ENCODE data around the gene CNIH3.
"Not testable (repeated sequence)": the region's sequence is repeated elsewhere in the genome, so short reads cannot be mapped to it uniquely, and the experiment has no call there.

Gene CNIH3

GRCh38 chr1:224689374-224689773, 73.3 kb downstream of the CNIH3 start:
- DNase-seq (ENCODE audit: low spot score), result no peak

DNA sequence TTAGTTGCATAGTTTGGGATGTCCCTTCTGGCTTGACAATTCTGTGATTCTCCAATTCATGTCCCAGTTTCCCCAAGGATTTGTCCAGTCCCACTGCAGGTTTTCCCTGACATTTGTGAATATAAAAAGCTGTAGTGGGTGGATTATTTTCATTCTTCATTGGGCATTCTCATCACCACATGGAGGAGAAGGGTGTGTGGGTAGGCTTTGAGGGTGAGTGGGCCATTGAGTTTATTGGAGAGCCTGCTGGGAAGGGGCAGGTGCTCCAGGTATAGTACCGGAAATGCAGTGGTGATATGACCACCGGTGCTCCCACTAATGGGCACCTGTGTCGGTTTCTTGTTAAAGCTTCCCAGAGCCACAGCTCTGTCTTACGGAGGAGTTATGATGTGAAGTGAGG, 74.5 kb downstream of the CNIH3 start:
- no peak for DNase-seq (ENCODE audit: low spot score)

DNA sequence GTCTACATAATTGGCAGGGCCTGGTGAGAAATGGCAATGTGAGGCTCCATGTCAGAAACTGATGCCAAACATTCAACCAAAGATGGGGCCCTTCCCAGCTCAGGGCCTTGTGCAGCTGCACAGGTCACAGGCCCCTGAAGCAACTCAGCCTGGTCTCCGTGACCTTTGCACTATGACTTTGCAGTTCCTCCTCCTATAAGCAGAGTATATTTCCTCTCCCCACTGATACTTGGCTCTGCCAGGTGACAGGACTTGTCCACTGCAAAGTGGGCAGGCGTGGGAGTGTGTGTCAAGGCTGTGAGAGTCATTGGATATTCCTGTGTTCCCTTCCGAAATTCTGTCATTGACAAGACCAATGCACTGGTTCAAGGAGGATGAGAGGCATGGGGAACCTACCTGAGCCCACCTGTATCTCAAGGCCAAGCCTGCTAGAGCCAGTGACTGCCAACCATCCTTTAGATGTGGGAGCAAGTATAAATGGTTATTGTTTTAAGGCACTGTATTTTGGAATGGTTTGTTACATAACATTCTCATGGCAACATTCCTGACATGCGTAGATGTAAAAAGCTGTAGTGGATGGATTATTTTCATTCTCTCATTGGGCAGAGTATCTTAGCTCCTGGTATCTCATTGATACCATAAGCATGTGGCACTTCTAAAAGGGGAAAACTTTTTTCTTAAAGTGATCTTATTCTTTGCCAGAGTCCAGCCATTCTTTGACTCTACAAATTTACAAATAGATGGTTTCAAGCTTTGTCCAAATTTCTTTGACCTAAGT, 75.2 kb downstream of the CNIH3 start:
- DNase-seq (ENCODE audit: low spot score), result no peak

DNA sequence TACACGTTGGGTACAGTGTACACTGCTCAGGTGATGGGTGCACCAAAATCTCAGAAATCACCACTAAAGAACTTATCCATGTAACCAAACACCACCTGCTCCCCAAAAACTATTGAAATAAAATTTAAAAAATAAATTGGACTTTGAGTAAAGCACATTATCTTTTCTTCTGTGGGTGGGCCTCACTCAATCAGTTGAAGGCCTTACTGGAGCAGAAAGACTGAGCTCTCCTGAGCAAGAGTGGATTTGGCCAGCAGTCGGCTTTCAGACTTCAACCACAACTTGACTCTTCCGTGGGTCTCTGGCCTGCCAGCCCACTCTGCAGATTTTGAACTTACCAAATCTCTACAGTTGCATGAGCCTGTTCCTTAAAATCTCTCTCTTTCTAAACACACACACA, 78.9 kb downstream of the CNIH3 start:
- no peak for DNase-seq (ENCODE audit: low spot score)

- no peak for DNase-seq (ENCODE audit: low spot score)
These were observed 79.9 kb downstream of the CNIH3 start for GRCh38 chr1:224696021-224696420.

DNA sequence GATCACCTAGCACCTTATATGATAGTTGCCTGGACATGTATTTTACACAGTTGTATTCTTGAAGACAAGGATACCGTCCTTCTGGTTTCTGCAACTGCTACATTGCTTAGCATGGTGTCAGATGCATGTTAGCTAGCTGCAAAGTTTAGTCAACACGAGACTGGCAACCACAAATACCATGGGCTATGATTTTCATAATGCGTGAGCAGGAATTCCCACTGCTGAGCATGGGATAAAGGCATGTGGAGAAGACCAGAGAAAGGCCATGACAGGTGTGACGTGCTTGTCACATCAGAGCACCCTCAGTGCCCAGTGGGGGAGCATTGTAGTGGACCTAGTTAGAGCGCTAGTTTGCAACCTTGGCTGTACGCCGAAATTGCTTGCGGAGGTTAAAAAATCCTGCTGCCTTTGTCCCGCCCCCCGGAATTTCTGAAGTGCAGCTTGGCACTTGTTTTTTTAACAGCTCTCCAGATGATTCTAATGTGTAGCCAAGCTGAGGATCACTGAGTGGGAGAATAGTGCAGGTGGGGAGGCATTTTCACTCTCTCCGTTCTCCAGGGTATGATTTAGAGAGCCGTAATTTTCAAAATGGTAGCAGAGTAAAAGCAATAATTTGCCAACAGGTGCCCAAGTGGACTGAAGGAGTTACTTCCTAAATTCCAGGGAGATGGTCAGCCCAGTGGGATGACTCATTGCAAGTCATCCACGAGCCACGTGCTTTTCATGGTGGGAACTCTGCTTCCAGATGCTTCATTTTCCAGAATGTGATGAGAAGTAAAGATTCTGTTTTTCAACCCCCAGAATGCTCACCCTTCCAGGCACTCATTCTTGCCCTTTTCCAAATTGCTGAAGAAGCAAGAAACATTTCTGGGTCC, 81.0 kb downstream of the CNIH3 start:
- DNase-seq (ENCODE audit: low spot score), result no peak

- DNase-seq (ENCODE audit: low spot score), result peak; percentile 35
These were observed 81.9 kb downstream of the CNIH3 start for GRCh38 chr1:224698015-224698451.

GRCh38 chr1:224700918-224701531, 84.9 kb downstream of the CNIH3 start:
- DNase-seq (ENCODE audit: low spot score), result no peak

GRCh38 chr1:224703702-224704101, 87.6 kb downstream of the CNIH3 start:
- DNase-seq (ENCODE audit: low spot score), result no peak

- no peak for DNase-seq (ENCODE audit: low spot score)
These were observed 88.1 kb downstream of the CNIH3 start for GRCh38 chr1:224704107-224704735.

DNA sequence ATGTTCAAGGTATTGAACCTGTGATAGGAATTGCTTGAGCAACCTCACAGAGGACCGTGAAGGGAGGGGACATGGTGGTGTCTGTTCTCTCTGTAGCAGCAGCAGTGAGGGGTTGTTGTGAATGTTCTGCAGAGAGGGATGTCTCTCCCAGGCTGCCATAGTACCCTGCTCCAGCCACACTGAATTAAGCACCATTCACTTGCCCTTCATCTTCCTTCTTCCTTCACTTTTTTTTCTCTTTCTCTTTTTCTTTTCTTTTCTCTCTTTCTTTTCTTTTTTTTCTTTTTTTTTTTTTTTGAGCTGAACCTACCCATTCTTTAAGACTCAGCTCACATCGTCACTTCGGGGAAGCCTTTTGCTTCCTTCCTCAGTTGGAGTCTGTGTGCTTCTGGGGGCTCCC, 89.5 kb downstream of the CNIH3 start:
- no peak for DNase-seq (ENCODE audit: low spot score)

- DNase-seq (ENCODE audit: low spot score), result no peak
These were observed 92.0 kb downstream of the CNIH3 start for GRCh38 chr1:224707843-224708725.

GRCh38 chr1:224710196-224710595, 94.1 kb downstream of the CNIH3 start:
- DNase-seq (ENCODE audit: low spot score), result no peak

DNA sequence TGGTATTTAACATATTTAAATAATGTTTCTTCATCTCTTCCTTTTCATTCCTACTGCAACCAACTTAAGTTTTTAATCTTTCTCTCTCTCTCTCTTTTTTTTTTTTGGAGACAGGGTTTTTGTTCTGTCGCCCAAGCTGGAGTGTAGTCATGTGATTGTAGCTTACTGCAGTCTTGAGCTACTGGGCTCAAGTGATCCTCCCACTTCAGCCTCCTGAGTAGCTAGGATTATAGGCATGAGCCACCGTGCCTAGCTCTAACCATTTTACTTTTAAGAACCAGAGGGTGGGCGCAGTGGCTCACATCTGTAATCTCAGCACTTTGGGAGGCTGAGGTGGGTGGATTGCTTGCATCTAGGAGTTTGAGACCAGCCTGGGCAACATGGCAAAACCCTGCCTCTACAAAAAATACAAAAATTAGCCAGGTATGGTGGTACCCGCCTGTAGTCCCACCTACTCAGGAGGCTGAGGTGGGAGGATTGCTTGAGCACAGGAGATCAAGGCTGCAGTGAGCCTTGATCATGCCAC, 95.2 kb downstream of the CNIH3 start:
- DNase-seq (ENCODE audit: low spot score), result not testable (repeated sequence)

- no peak for DNase-seq (ENCODE audit: low spot score)
These were observed 95.8 kb downstream of the CNIH3 start for GRCh38 chr1:224711876-224712275.

DNA sequence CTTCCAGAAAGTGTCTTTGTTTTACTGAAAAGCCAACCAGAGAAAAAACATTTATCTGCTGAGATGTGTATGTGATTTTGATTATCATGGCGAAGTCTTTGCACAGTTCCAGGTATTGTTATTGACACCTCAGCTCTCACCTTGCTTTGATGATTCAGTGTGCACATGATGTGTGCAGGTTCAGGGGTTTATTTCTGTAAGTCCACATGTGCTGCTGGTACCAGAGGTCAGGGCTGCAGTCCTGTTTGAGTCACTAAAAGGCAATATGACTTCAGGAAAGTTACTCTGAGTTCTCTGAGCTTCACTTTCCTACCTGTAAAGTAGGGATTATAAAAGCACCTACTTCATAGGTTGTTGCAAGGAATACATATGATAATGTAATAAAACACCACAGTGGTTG, 97.1 kb downstream of the CNIH3 start:
- DNase-seq (ENCODE audit: low spot score), result no peak

GRCh38 chr1:224714553-224714952, 98.4 kb downstream of the CNIH3 start:
- no peak for DNase-seq (ENCODE audit: low spot score)

- no peak for DNase-seq (ENCODE audit: low spot score)
These were observed 102.4 kb downstream of the CNIH3 start for GRCh38 chr1:224718470-224719053.

GRCh38 chr1:224719716-224720115, 103.6 kb downstream of the CNIH3 start:
- DNase-seq (ENCODE audit: low spot score), result no peak

- DNase-seq (ENCODE audit: low spot score), result no peak
These were observed 104.1 kb downstream of the CNIH3 start for GRCh38 chr1:224720216-224720615.

DNA sequence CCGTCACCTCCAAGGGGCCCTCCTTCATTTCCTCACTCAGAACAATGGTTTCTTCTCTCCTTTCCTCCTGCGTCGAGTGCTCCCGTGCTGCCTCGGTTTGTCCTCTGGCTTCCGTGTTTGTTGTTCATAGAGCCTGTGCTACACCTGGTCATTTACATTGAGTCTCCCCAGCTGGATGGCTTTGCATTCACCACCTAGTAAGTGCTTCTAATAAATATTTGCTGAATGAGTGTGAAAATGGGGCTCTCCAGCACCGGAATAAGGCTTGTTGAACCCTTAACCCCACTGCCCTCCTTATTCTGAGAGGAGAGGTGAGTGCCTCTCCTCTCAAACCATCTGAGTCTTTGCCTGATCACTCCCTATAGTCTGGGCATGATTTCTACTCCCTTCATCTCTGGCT, 104.9 kb downstream of the CNIH3 start:
- no peak for DNase-seq (ENCODE audit: low spot score)

All from globus pallidus (tissue), 1 donor.